ENCODE data around the gene ARHGAP1.
"Not testable (repeated sequence)": the region's sequence is repeated elsewhere in the genome, so short reads cannot be mapped to it uniquely, and the experiment has no call there.

Gene ARHGAP1

GRCh38 chr11:46670521-46670920 lies 29.9 kb downstream of the ARHGAP1 start:
- not testable (repeated sequence) for DNase-seq

- no peak for DNase-seq
Observed at GRCh38 chr11:46669711-46670139, 30.7 kb downstream of the ARHGAP1 start.

GRCh38 chr11:46668480-46669085 lies 31.8 kb downstream of the ARHGAP1 start:
- no peak for DNase-seq

GRCh38 chr11:46667043-46667481 lies 33.4 kb downstream of the ARHGAP1 start:
- DNase-seq: no peak

GRCh38 chr11:46666516-46666915 lies 33.9 kb downstream of the ARHGAP1 start:
- DNase-seq: no peak

- no peak for DNase-seq
Observed at GRCh38 chr11:46665356-46665755, 35.1 kb downstream of the ARHGAP1 start.

GRCh38 chr11:46664612-46665011 lies 35.8 kb downstream of the ARHGAP1 start:
- no peak for DNase-seq

GRCh38 chr11:46663277-46663940 lies 37.0 kb downstream of the ARHGAP1 start:
- DNase-seq: no peak

- DNase-seq: no peak
Observed at GRCh38 chr11:46662366-46662765, 38.1 kb downstream of the ARHGAP1 start.

GRCh38 chr11:46661836-46662235 lies 38.6 kb downstream of the ARHGAP1 start:
- no peak for DNase-seq

GRCh38 chr11:46659908-46660307 lies 40.5 kb downstream of the ARHGAP1 start:
- DNase-seq: no peak

- DNase-seq: no peak
Observed at GRCh38 chr11:46658259-46658658, 42.2 kb downstream of the ARHGAP1 start.

- no peak for DNase-seq
Observed at GRCh38 chr11:46657186-46657585, 43.2 kb downstream of the ARHGAP1 start.

GRCh38 chr11:46655631-46656030 lies 44.8 kb downstream of the ARHGAP1 start:
- DNase-seq: no peak

- DNase-seq: no peak
Observed at GRCh38 chr11:46649180-46649738, 51.2 kb downstream of the ARHGAP1 start.

- no peak for DNase-seq
Observed at GRCh38 chr11:46643986-46644385, 56.4 kb downstream of the ARHGAP1 start.

GRCh38 chr11:46643531-46643930 lies 56.9 kb downstream of the ARHGAP1 start:
- DNase-seq: no peak

- DNase-seq: no peak
Observed at GRCh38 chr11:46642627-46643335, 57.6 kb downstream of the ARHGAP1 start.

- no peak for DNase-seq
Observed at GRCh38 chr11:46641639-46642038, 58.8 kb downstream of the ARHGAP1 start.

- DNase-seq: no peak
Observed at GRCh38 chr11:46640036-46640788, 60.2 kb downstream of the ARHGAP1 start.

GRCh38 chr11:46639197-46639839 lies 61.1 kb downstream of the ARHGAP1 start:
- DNase-seq: no peak

GRCh38 chr11:46637546-46637945 lies 62.9 kb downstream of the ARHGAP1 start:
- no peak for DNase-seq
